ENCODE data around the gene TNFRSF12A. TPM values are rescaled to one million over a fixed set of nuclear protein-coding genes. Genes with fewer than 3 reads are reported as not detected.

Gene TNFRSF12A
- total and polyA plus RNA-seq, 2 of the 13 experiments (the other 11 are each of a cell fraction or from before 2014, with no cell fraction given): 61.9 to 66.0 TPM

- 0 out of 4 replicates have a peak, but pooled peaks of 1 of the 2 experiments have one; percentile 4 for TF ChIP-seq EP300 (IDR thresholded peaks at IDR 0.05; ENCODE audit: low read depth in 2 of 2, low read length in 2 of 2)
- no peak for TF ChIP-seq EP300 (CRISPR knock-in tag; IDR thresholded peaks at IDR 0.05; ENCODE audit: borderline replicate concordance)
- peak; percentile 43; the same call in 1 of the 2 replicates for TF ChIP-seq ZNF232 (CRISPR knock-in tag; IDR thresholded peaks at IDR 0.05; ENCODE audit: borderline replicate concordance)
- no peak for TF ChIP-seq SOX13 (IDR thresholded peaks at IDR 0.05)
- peak in 1 of 2 experiments; percentile 45; a peak in 1 of 4 replicates for TF ChIP-seq SOX13 (CRISPR knock-in tag; conservative IDR thresholded peaks at IDR 0.05 in 1 of 2, IDR thresholded peaks at IDR 0.05 in 1 of 2)
- TF ChIP-seq YEATS2 (CRISPR knock-in tag; IDR thresholded peaks at IDR 0.05; ENCODE audit: borderline replicate concordance): peak; percentile 79; the same call in 1 of the 2 replicates
- peak; percentile 81; the same call in 1 of the 2 replicates for TF ChIP-seq ARID4A (CRISPR knock-in tag; IDR thresholded peaks at IDR 0.05; ENCODE audit: borderline replicate concordance)
- peak; percentile 56; the same call in 1 of the 2 replicates for TF ChIP-seq ZNF501 (CRISPR knock-in tag; IDR thresholded peaks at IDR 0.05)
- TF ChIP-seq ZNF574 (CRISPR knock-in tag; IDR thresholded peaks at IDR 0.05): peak; percentile 49
- TF ChIP-seq ZNF720 (CRISPR knock-in tag; IDR thresholded peaks at IDR 0.05): no peak
- peak; percentile 45; the same call in 1 of the 2 replicates for TF ChIP-seq PPARG (CRISPR knock-in tag; conservative IDR thresholded peaks at IDR 0.05)
- TF ChIP-seq HNRNPLL (IDR thresholded peaks at IDR 0.05; ENCODE audit: low read depth, low read length, poor library complexity, severe bottlenecking): peak; percentile 73
- peak; percentile 3; the same call in 1 of the 2 replicates for TF ChIP-seq SMC3 (IDR thresholded peaks at IDR 0.05; ENCODE audit: low read length)
- 0 out of 2 replicates have a peak, but pooled peaks have one; percentile 48 for TF ChIP-seq TARDBP (CRISPR knock-in tag; IDR thresholded peaks at IDR 0.05)
- TF ChIP-seq ZNF710 (CRISPR knock-in tag; IDR thresholded peaks at IDR 0.05; ENCODE audit: borderline replicate concordance): no peak
- no peak for TF ChIP-seq GABPA (IDR thresholded peaks at IDR 0.05; ENCODE audit: low read depth, low read length)
- 0 out of 2 replicates have a peak, but pooled peaks have one; percentile 51 for TF ChIP-seq GABPA (CRISPR knock-in tag; IDR thresholded peaks at IDR 0.05; ENCODE audit: low read depth)
- TF ChIP-seq SP4 (CRISPR knock-in tag; IDR thresholded peaks at IDR 0.05): peak; percentile 84
- TF ChIP-seq RCOR2 (CRISPR knock-in tag; IDR thresholded peaks at IDR 0.05): peak; percentile 41; the same call in 1 of the 2 replicates
- TF ChIP-seq AKAP8 (CRISPR knock-in tag; IDR thresholded peaks at IDR 0.05): 0 out of 2 replicates have a peak, but pooled peaks have one; percentile 21
- no peak for TF ChIP-seq SIX1 (CRISPR knock-in tag; IDR thresholded peaks at IDR 0.05; ENCODE audit: borderline replicate concordance)
Measured at GRCh38 chr16:3003582-3004270, 16.4 kb upstream of the TNFRSF12A start (continued).

All from HepG2 (cell line).